T-helper 2 cell (primary cell): ENCODE measurements around the gene CLCA1.

Source experiments
- DNase-seq, 5 experiments: peaks; one replicate each; pipeline versions ENCODE4 v3.0.0 to v3.0.0-alpha.2; 2012 to 2022

Gene CLCA1

DNA sequence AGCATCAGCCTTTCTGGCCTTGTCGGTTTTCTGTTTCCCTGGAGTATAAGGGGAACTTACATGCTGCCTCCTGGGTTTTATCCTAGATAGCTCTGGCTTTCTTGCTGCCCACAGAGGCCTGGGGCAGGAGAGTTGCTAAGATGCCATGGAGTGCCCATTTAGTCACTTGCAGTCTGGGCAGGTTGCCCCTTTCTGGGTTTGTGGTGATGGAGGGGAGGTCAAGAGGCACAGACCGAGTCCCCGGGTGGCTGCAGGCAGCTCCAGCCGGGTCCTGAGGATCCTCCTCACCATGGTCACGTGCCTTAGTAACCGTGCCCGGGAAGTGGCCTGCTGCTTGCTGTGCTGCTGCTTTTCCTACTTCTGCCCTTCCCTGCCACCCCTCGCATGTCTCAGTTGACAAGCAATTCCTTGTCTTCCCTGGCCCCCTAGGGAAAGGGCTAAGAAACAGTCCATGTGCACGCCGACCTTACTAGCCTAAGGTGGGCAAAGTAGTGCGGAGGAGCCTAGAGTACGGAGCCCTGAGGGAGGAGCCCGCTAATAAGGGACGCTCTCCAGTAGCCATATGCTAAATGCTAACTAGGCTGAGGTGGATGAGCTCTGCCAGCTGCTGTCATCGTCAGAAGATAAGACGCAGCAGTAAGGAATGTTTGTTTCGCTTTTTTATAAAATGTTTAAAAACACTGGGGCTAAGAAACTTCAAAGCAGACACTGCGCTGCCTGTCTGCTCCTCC is 34.8 kb downstream of the CLCA1 start:
- no peak for DNase-seq

DNA sequence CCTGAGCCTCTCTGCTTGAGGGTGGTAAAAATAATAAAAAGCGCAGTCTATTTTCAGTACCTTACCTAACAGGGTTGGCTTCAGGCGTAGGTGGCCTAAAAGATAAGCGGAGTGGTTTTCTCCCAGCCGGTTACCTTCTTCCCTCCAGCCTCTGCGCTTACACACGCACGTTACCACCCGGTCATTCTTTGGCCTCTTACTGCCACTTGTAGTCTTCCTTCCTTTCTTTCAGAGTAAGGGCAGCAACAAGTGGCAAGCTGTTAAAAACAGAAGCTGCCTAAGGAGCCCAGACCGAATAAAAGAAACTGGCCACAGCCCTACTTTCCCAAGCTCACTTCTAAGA is 35.4 kb downstream of the CLCA1 start:
- DNase-seq: no peak

GRCh38 chr1:86504895-86505563 is 36.3 kb downstream of the CLCA1 start:
- DNase-seq: no peak

GRCh38 chr1:86505564-86505902 is 36.8 kb downstream of the CLCA1 start:
- DNase-seq: no peak

DNA sequence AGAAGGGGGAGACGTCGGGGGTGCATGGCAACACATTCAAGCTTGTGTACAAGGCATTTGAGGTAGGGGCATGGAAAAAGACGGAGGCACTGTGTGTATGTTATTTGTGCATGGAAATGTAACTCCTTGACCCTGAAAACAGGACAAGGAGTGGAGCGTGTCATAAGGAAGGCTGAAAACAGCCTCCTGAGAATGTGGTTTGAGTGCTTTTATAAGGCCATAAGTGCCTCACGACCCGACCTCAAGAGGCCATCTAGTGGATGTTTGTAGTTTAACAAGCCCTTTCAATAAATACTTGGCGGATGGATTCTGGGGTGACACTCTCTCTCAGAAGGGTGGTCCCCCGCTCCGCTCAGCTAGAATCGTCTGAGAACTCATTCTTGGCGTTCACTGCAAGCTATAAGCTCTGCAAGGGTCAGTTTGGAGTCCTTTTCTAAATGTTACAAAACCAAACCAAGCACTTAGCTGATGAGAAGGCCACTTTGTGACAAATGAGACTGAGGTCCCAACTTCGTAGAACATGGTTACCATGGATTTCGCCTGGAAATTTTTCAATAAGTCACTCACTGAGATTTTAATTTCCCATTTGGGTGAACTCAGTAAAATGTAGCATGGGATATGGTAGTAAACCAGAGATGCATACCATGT is 39.3 kb downstream of the CLCA1 start:
- DNase-seq: peak in 1 of 5 experiments; percentile 21

DNA sequence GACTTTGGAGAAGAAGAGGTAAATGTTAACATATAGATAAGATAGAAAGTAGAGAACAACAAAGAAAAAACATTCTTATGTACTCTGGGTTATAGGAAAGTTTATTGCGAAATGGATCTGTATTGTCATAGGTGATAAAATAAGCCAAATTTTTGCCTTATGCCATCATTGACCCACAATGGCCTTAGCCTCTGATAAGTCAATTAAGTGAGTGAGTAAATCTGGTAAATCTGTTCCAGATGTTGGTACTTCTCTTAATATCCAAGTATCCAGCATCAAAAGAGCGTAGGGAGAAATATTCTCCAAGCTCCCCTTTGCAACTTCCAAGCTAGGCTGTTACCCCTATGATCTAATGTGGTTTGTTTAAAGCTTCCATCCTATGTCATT is 39.8 kb downstream of the CLCA1 start:
- no peak for DNase-seq

DNA sequence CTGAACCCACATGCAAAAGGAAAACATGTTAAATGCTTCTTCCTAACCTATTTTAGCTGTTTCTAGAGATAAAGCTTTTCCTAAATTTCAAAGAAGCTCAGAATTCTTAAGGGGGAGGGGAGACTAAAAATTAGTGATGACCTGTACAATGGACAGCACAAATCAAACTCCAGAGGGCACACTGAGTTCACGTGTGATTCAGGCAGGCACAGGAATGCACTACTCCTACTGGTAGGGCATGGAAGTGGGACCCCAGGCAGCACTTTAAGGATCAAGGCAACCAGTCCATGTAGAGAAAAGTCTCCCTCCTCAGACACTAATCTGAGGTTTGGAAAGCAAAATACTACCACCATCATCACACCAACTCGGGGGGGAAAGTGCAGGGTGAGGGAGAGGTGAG is 46.9 kb downstream of the CLCA1 start:
- no peak for DNase-seq

DNA sequence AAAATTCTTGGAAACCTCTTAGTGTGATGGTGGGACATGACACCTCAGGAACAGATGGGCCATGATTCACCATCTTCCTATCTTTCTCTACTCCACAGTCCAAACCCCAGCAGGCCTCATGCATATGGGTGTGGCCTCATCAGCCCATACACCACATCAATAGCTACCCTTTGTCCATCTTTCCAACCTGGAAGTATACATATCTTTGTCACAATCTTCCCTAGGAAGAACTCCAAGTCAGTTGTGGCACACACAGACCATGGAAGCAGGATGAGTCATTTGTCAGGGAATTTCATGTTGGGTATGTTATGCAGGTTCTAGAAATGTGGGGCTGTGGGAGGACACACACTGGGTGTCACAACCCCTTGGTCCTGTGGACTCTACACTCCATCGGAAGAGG is 47.6 kb downstream of the CLCA1 start:
- DNase-seq: no peak

- DNase-seq: no peak
Observed at GRCh38 chr1:86517336-86517735, 48.6 kb downstream of the CLCA1 start.

DNA sequence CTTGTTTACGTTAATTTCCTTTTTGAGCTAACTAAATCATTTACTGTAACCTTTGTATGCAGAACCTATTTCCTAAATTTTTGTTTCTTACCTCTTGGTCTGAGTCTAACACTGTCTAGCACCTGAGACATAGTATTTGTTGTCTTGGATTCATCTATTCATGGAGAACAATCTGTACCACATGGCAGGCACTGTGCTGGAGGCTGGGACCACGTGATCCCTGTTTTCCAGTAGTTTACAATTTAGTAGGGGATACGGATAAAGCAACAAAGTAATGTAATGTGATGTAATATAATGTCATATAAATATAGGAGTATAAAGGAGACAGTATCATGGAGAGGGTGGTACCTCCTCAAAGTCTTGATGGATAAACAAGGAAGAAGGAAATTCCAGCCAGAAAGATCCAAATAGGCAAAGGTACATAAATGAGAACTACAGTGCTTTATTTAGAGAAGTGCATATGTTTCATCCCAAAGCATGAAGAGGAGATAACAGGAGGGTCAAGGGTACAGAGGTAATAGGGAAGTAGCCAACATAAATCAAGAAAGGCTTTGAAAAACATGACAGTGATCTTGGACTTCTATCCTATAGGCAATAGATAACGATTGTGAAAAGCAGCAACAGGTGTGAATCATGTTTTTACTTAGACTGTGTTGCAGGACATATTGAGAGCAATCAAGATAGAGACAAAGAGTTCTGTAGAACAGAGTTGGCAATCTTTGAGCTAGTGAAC is 52.2 kb downstream of the CLCA1 start:
- no peak for DNase-seq

- no peak for DNase-seq
Observed at GRCh38 chr1:86521522-86521891, 52.8 kb downstream of the CLCA1 start.

DNA sequence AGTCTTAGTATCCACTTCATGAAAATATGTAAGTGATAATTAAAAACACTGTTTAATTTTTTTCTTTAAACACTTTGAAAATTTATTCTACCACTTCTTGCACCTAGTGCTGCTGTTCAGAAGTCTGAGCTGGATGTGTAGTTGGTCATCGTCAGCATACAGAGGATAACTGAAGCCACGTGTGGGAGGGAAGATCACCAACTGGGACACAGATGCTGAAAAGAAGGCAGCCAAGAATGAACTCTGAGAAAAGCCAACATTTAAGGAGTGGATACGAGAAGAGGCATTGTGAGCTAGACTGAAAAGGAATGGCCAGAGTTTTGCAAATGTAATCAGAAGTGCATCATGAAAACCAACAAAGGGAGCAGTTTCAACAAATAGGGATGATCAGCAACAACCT is 53.5 kb downstream of the CLCA1 start:
- DNase-seq: no peak

DNA sequence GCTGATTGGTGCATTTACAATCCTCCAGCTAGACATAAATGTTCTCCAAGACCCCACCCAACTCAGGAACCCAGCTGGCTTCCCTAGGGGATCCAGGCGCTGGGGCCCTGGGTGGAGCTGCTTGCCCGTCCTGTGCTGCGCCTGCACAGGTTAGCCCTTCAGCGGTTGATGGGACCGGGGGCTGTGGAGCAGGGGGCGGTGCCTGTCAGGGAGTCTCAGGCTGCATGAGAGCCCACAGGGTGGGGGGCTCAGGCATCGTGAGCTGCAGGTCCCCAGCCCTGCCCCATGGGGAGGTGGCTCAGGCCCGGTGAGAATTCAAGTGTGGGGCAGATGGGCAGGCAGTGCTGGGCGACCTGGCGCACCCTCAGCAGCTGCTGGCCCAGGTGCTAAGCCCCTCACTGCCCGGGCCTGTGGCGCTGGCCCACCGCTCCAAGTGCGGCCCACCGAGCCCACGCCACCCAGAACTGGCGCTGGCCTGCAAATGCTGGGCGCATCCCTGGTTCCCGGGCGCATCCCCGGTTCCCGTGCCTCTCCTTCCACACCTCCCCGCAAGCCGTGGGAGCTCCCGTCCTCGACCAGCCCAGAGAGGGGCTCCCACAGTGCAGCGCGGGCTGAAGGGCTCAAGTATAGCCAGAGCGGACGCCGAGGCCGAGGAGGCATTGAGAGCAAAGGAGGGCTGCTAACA is 55.1 kb downstream of the CLCA1 start:
- no peak for DNase-seq

DNA sequence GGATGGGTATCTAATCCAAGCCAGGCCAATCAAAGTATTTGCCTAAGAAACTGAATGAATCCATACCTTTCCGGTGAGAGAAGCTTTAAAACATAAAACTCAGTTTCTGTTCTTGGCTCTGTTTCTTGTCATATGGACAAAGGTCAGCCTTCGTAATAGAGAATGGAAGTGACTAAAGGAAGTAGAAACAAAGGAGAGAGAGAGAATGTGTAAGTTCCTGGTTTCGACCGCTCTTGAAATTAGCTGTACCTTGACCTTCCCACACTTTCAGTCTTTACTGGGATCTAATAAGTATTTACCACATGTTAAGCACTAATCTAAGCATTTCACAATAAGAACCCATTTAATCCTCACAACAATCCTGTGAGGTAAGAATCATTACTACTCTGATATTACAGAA is 58.6 kb downstream of the CLCA1 start:
- DNase-seq: no peak

- DNase-seq: no peak
Observed at GRCh38 chr1:86530211-86530845, 61.6 kb downstream of the CLCA1 start.

- DNase-seq: no peak
Observed at GRCh38 chr1:86537928-86538695, 69.4 kb downstream of the CLCA1 start.

DNA sequence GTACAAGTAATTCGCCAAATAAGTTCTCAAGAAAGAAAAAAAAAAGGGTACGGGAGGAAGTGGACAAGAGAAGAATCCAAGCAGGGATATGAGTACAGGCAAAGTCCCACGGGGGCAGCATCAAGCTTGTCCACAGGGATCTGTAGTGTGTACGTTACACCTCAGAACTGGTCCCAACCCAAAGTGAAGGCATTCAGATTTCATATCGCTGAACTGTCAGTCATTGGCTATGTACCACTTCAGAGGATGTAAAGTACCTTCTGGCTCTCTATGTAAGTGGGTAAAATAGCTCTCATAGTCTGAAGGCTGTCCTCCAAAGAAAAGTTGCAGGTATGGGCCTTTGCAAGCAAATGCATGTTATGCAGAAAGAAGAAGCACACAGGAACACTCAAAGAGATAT is 70.0 kb downstream of the CLCA1 start:
- DNase-seq: no peak

GRCh38 chr1:86541859-86542258 is 73.1 kb downstream of the CLCA1 start:
- DNase-seq: no peak

GRCh38 chr1:86542631-86543030 is 73.9 kb downstream of the CLCA1 start:
- no peak for DNase-seq

GRCh38 chr1:86546787-86547221 is 78.1 kb downstream of the CLCA1 start, which contains the start of gene CLCA4:
CLCA4 (plus strand) TSS chr1:86547078; CDS start chr1:86547120, 42 bp downstream.
- DNase-seq: no peak

- DNase-seq: no peak
Observed at GRCh38 chr1:86548839-86549238, 80.1 kb downstream of the CLCA1 start.
